Adrenal gland (tissue), 12 donors: Measurements from ENCODE around the gene STRC. TPM values are rescaled to one million over a fixed set of nuclear protein-coding genes. Genes with fewer than 3 reads are reported as not detected.
"Not testable (repeated sequence)": the region's sequence is repeated elsewhere in the genome, so short reads cannot be mapped to it uniquely, and the experiment has no call there.

Experiments
- DNase-seq, 7 donors: peaks; one replicate each; pipeline ENCODE4 v3.0.0-alpha.2; 2019 to 2020
- H3K27ac ChIP-seq, 5 donors: fragments of 200-600 bp; sonication (generic) in 4 of 5; 1 replicate in 3 of 5; 2 replicates in 2 of 5; pipeline versions ENCODE4 v1.5.1 to v1.8.0; 2016 to 2020; ENCODE audit warnings: mild to moderate bottlenecking in 1 of 5
- H3K27me3 ChIP-seq: fragments of 200-600 bp; 2 replicates; pipeline ENCODE4 v1.8.0; 2021
- H3K36me3 ChIP-seq, 2 donors: fragments of 200-600 bp; replicated peaks in 1 of 2; 1 replicate in 1 of 2; 2 replicates in 1 of 2; pipeline versions ENCODE4 v1.5.1 to v1.8.0; 2018 to 2022
- H3K4me1 ChIP-seq, 2 donors: fragments of 200-600 bp; replicated peaks in 1 of 2; 1 replicate in 1 of 2; 2 replicates in 1 of 2; pipeline versions ENCODE4 v1.5.1 to v1.8.0; 2018 to 2021
- H3K4me3 ChIP-seq, 4 donors: fragments of 200-600 bp; sonication (generic) in 3 of 4; one replicate each; pipeline ENCODE4 v1.5.1; 2016 to 2018
- H3K9me3 ChIP-seq, 3 donors: fragments of 200-600 bp; sonication (generic) in 1 of 3; replicated peaks in 1 of 3; 1 replicate in 2 of 3; 2 replicates in 1 of 3; pipeline versions ENCODE4 v1.5.1 to v1.8.0; 2016 to 2021
- CTCF ChIP-seq, 6 experiments: fragments of 450-650 bp in 4 of 6; fragments of 200-600 bp in 2 of 6; sonication (generic) in 1 of 6; IDR thresholded peaks; 1 replicate in 5 of 6; 2 replicates in 1 of 6; pipeline versions ENCODE4 v1.5.1 to v1.8.0; 2016 to 2021; ENCODE audit warnings: antibody characterized with exemption in 6 of 6, mild to moderate bottlenecking in 2 of 6, moderate library complexity in 1 of 6
- POLR2A ChIP-seq, 2 donors: fragments of 450-650 bp; IDR thresholded peaks; one replicate each; pipeline ENCODE4 v1.6.1; 2017; ENCODE audit warnings: antibody characterized with exemption in 2 of 2, mild to moderate bottlenecking in 2 of 2, moderate library complexity in 1 of 2
- WGBS, 4 donors: extraction: QIAGEN DNeasy Blood & Tissue Kit in 2 of 4; methylation state at CpG; one replicate each; pipeline versions ENCODE4 v1.1.5 to v1.1.7; 2013 to 2017; 5-methylcytosine and 5-hydroxymethylcytosine counted together
- intact Hi-C, 2 donors: fragments of 100-400 bp; cut with DNase I; formaldehyde crosslinking; loops; one replicate each; pipeline versions ENCODE4 v1.14.1 to v1.15.0; 2022 to 2023
- polyA plus RNA-seq, 3 donors: library from polyadenylated mRNA; stranded (reverse); fragments of 200-250 nt in 2 of 3; fragments of 350-450 nt in 1 of 3; fragmentation: Illumina TruSeq in 1 of 3; extraction: RNeasy Lipid Tissue Mini Kit (QIAGEN cat#74804) in 1 of 3; gene quantifications; one replicate each; pipeline ENCODE4 v1.2.3, GENCODE V29; 2013 to 2014
- total RNA-seq, 9 donors: library from RNA; depleted of rRNA in 4 of 9; stranded (reverse); fragments of >200 nt in 4 of 9; fragments of 120-200 nt in 1 of 9; fragmentation: NEBNext Ultra II Directional in 1 of 9; extraction: Animal tissue kit (Norgen Biotek cat#: 25700) in 1 of 9; gene quantifications; one replicate each; pipeline versions ENCODE4 v1.1.0 to v1.2.4, GENCODE V29; 2013 to 2023
- donor health status: healthy with polysubstance abuse.
- donor health status: Bipolar disorder and iron deficiency.
- donor health status: DM: yes; HTN: yes; CAD: no.
- donor health status: DM: no; HTN: no; CAD: no.
- donor health status: DM: no; HTN: no; CAD: no.
- donor health status: DM: yes; HTN: yes; CAD: no.

STRC gene
- total and polyA plus RNA-seq, 12 donors = 0.09 to 2.6 (median 0.45) TPM; not detected in 1

GRCh38 chr15:43574607-43575006, 44.0 kb downstream of the STRC start:
- intact Hi-C loops, H3K27ac ChIP-seq, H3K4me1 ChIP-seq, H3K9me3 ChIP-seq, H3K4me3 ChIP-seq, H3K36me3 ChIP-seq, H3K27me3 ChIP-seq, DNase-seq: not testable (repeated sequence)
- WGBS, 4 donors = no CpG with 5 or more reads among the region's 1 CpG

- H3K4me1 ChIP-seq, H3K27me3 ChIP-seq, H3K27ac ChIP-seq, intact Hi-C loops, DNase-seq, H3K4me3 ChIP-seq, H3K36me3 ChIP-seq, H3K9me3 ChIP-seq: not testable (repeated sequence)
- WGBS, 4 donors = no CpG with 5 or more reads among the region's 2 CpGs
Observed at GRCh38 chr15:43566615-43567014, 52.0 kb downstream of the STRC start.

DNA sequence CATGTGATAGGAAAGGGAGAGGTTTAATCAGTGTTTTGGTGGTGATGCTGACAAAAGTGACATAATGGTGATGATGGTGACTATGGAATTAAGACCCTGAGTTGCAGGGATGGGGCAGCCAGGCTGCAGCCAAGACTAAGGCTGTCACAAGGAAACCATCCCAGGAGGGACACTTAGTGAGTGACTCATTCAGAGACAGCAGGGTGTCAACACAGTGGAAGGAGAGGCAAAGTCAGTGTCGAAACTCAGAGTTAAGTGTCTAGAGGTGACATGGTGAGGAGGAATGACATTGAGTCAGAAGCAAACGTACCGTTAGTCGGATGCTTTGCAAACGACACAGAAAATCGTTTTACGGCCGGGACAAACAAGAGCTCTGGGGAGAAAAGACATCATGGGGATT, 54.8 kb downstream of the STRC start:
- DNase-seq, H3K9me3 ChIP-seq, H3K27ac ChIP-seq, H3K36me3 ChIP-seq, H3K4me3 ChIP-seq, H3K4me1 ChIP-seq, H3K27me3 ChIP-seq, intact Hi-C loops: not testable (repeated sequence)
- WGBS, 4 donors = no CpG with 5 or more reads among the region's 8 CpGs

GRCh38 chr15:43562753-43563152, 55.8 kb downstream of the STRC start:
- 96 to 100% methylated on average over 2 of the region's 3 CpGs; no CpG with 5 or more reads in 2 of the 4 donors for WGBS, 4 donors
- intact Hi-C loops, H3K9me3 ChIP-seq, DNase-seq, H3K4me1 ChIP-seq, H3K27me3 ChIP-seq, H3K36me3 ChIP-seq, H3K4me3 ChIP-seq, H3K27ac ChIP-seq: not testable (repeated sequence)

DNA sequence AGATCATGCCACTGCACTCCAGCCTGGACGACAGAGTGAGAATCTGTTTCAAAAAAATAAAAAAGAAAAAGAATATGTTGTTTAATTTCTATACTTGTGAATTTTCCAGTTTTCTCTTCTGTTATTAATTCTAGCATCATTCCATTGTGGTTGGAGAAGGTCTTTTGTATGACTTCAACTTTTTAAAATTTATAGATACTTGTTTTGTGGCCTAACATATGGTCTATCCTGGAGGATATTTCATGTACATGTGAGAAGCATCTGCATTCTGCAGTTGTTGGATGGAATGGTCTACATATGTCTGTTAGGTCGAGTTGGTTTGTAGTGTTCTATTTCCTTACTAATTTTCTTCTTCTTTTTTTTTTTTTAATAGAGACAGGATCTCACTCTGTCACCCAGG, 65.6 kb downstream of the STRC start:
- WGBS, 4 donors = 74 to 90% (median 84%) methylated on average over 2 of the region's 2 CpGs
- Histone ChIP-seq H3K9me3 (no peaks in the 10 kb centered on the region), H3K4me1 (no peaks in the 10 kb centered on the region), H3K27me3 (no peaks in the 10 kb centered on the region), H3K27ac (no peak overlapping the region), H3K36me3 (peaks cover 0 to 4% of the 10 kb centered on the region in 2 donors), H3K4me3 (no peak overlapping the region)
- no peak for TF ChIP-seq CTCF (IDR thresholded peaks at IDR 0.05)
- no peak for TF ChIP-seq POLR2A (IDR thresholded peaks at IDR 0.05)
- intact Hi-C loops = no loop called here
- DNase-seq = no peak

DNA sequence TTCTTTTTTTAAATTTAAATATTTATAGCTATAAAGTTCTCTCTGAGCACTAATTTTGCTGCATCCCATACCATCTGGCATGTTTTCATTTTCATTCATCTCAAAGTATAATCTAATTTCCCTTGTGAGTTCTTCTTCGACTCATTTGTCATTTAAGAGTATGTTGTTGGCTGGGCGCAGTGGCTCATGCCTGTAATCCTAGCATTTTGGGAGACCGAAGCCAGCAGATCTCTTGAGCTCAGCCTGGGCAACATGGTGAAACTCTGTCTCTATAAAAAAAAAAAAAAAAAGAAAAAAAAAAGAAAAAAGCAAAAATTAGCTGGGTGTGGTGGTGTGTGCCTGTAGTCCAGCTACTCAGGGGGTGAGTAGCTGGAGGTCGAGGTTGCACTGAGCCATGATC, 66.3 kb downstream of the STRC start:
- peaks cover 0 to 4% of the 10 kb centered on the region in 2 donors for H3K36me3 ChIP-seq
- no peak overlapping the region for H3K4me3 ChIP-seq
- 95 to 99% (median 98%) methylated on average over 4 of the region's 4 CpGs for WGBS, 4 donors
- no peaks in the 10 kb centered on the region for H3K9me3 ChIP-seq
- no peak overlapping the region for H3K27ac ChIP-seq
- intact Hi-C loops = no loop called here
- DNase-seq = no peak
- H3K27me3 ChIP-seq = no peaks in the 10 kb centered on the region
- TF ChIP-seq POLR2A (IDR thresholded peaks at IDR 0.05) (no peak), CTCF (IDR thresholded peaks at IDR 0.05) (no peak)
- H3K4me1 ChIP-seq = no peaks in the 10 kb centered on the region
